Stimulated activated naive CD8-positive, alpha-beta T cell treated with anti-CD3 and anti-CD28 coated beads, Interleukin-15, Interleukin-2, amounts not matched to agents 100 U/mL and 50 U/mL, for 24 hours (primary cell): Measurements from ENCODE around the gene UTP14C.
"Not testable (repeated sequence)": the region's sequence is repeated elsewhere in the genome, so short reads cannot be mapped to it uniquely, and the experiment has no call there.

Source experiments
- ATAC-seq: fragments of 150-1000 bp; cut with Tn5 transposase; one replicate; pipeline ENCODE4 v1.10.0; 2021
- DNase-seq: peaks from one replicate; pipeline ENCODE4 v3.0.0; 2021

UTP14C gene

DNA sequence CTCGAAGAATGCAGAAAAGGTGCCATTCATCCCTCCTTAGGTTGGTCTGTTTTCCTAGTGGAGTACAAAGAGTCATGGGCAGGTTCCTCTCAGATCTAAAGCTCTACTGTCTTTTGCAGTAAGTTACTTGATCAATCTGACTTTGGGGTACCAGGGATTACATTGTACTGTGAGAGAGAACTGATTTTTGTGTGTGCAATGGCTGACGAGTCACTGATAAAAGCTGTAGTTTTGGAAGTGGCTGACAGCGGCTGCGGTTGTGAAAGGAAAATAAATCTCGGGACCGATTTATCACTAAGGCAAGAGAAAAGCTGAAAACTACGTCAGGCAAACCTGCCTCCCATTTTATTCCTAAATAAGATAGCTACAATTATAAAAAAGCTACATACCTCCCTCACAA, 26.9 kb downstream of the UTP14C start:
- DNase-seq (no peak), ATAC-seq (no peak)

DNA sequence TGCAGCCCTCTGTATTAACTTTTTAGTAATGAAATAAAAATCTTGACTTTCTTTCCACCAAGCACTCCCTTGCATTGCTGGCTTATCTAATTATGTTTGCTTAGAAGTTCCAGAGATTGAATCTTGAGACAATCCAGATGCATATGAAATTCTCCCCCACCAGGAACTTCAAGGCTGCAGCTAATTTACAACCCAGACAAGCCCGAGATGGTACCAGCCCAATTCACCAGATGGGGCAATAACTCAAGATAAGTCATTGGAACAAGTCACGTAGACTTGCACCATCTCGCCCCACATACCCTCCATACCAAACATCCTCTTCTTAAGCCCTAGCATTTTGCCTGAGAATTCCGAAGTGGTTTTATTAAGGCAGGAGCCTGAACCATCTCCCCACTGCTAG, 29.0 kb downstream of the UTP14C start:
- no peak for ATAC-seq

DNA sequence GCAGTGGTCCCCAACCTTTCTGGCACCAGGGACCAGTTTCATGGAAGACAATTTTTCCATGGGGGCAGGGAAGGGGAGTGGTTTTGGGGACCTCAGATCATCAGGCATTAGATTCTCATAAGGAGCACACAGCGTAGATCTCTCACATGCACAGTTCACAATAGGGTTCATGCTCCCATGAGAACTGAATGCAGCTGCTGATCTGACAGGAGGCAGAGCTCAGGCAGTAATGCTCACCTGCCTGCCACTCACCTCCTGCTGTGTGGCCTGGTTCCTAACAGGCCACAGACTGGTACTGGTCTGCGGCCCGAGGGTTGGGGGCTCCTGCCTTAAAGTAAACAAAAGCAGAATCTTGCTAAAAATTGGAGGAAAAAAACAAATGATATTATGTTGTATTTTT, 36.6 kb downstream of the UTP14C start:
- DNase-seq, ATAC-seq: not testable (repeated sequence)

More for the DNA sequence above, 29.0 kb downstream of the UTP14C start:
- DNase-seq: no peak

DNA sequence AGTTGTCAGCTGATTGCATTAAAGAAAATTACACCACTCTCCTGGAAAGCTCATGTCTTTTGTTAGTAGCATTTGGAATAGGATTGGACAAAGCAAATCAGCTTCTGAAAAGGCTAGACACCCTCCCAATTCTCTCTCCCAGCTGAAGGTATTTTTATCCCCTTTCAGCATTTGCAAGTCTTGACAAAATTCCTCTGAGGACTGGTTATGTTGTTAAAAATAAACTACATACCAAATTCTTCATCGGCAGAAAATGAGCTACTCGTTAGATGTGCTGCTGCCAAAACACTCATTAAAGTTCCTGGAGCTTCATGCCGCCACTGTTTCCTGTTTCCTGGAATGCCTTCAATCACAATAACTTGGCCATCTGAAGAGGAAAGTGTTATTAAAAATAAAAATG, 37.1 kb downstream of the UTP14C start:
- ATAC-seq: no peak
- DNase-seq: no peak

DNA sequence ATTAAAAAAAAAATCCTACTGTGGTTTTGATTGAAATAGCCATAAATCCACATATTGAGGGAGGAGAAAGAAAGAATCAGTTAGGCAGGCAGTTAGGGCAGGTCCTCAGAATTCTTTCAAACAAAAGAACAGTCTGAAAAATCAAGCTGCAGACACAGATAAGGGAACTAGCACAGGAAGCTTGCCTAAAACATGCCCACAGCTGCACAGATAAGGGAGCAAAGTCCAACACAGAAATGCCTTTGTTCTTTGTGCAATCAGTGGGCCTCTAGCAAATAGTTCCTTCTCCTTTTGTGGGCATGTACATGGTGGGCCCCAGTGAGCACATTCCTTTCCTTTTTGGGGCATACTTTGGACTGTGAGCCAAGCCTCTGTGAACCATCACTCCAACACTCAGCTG, 42.7 kb downstream of the UTP14C start:
- DNase-seq (no peak), ATAC-seq (no peak)

DNA sequence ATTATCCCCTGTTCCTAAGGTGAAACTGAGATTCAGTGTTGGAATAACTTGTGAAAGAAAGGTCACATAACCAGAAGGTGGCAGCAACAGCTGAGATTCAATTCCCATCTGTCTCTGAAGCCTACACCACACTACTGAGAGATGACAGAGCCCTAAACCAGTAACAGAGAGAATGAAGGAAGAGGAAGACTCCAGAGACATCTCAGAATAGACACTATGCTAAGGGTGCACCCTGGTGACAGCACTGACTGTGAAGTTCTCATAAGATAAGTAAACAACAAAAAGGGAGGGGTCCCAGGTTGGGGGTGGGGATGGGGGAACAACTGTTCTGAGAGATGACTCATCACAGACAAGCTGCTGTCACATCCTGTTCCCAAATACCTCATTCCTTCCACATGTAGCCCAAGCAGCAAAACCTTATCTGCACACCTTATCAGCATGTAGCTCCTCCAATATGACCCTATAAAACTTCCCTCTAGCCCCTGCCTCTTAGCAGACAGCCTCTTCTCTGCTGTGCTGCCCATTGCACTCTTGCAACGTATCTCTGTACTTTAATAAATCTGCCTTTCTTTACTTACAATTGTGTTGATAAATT, 46.5 kb downstream of the UTP14C start:
- peak; percentile 5 for DNase-seq
- ATAC-seq: peak; percentile 40
